Ishikawa (cell line): ENCODE results near the gene MAP3K1.

Experiments
- CEBPB ChIP-seq: IDR thresholded peaks from 2 replicates; pipeline ENCODE4 v1.6.1; 2012
- CREB1 ChIP-seq: IDR thresholded peaks from 2 replicates; pipeline ENCODE4 v1.6.1; 2012; ENCODE audit warnings: low read depth
- EGR1 ChIP-seq: IDR thresholded peaks from 2 replicates; pipeline ENCODE4 v1.6.1; 2012
- EP300 ChIP-seq: IDR thresholded peaks from 2 replicates; pipeline ENCODE4 v1.6.1; 2012; ENCODE audit warnings: borderline replicate concordance
- FOXM1 ChIP-seq: IDR thresholded peaks from 2 replicates; pipeline ENCODE4 v1.6.1; 2012; ENCODE audit warnings: low read depth, borderline replicate concordance
- MAX ChIP-seq: IDR thresholded peaks from 2 replicates; pipeline ENCODE4 v1.6.1; 2012
- NFIC ChIP-seq: IDR thresholded peaks from 2 replicates; pipeline ENCODE4 v1.6.1; 2012
- RAD21 ChIP-seq: IDR thresholded peaks from 2 replicates; pipeline ENCODE4 v1.6.1; 2012; ENCODE audit warnings: low read depth
- REST ChIP-seq: IDR thresholded peaks from 2 replicates; pipeline ENCODE4 v1.6.1; 2012; ENCODE audit warnings: low read depth, mild to moderate bottlenecking
- TAF1 ChIP-seq: IDR thresholded peaks from 2 replicates; pipeline ENCODE4 v1.6.1; 2012; ENCODE audit warnings: low read depth, mild to moderate bottlenecking
- TEAD4 ChIP-seq: IDR thresholded peaks from 2 replicates; pipeline ENCODE4 v1.6.1; 2012
- YY1 ChIP-seq: IDR thresholded peaks from 2 replicates; pipeline ENCODE4 v1.6.1; 2012; ENCODE audit warnings: low read depth
- ZBTB7A ChIP-seq: IDR thresholded peaks from 2 replicates; pipeline ENCODE4 v1.6.1; 2012; ENCODE audit warnings: low read depth
- TF ChIP-seq, protein P1 (sequence below): IDR thresholded peaks from 2 replicates; pipeline ENCODE4 v1.6.1; 2012

MAP3K1 gene

DNA sequence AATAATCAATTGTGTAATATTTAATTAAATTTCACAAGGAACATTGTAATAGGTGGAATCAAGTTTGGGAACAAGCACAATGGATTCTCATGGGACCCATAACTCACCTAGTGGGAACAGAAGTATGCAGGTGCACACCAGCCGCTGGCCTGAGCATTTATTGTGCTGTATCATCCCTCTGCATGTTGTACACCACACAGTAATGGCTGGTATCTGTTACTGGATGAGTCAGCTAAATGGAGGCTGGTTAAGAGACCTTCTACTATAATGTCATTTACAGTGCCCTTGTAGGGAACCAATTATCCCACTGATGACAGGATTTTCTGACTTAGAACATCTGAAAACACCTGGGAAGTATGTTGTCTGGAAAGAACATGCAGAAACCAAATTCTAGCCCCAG lies 3.2 kb upstream of the MAP3K1 start:
- no peak for TF ChIP-seq EGR1
- TF ChIP-seq REST: no peak
- no peak for TF ChIP-seq FOXM1

- TF ChIP-seq FOXM1 (no peak), TAF1 (no peak), CEBPB (no peak)
Measured at GRCh38 chr5:56813302-56813701, 2.0 kb upstream of the MAP3K1 start.

DNA sequence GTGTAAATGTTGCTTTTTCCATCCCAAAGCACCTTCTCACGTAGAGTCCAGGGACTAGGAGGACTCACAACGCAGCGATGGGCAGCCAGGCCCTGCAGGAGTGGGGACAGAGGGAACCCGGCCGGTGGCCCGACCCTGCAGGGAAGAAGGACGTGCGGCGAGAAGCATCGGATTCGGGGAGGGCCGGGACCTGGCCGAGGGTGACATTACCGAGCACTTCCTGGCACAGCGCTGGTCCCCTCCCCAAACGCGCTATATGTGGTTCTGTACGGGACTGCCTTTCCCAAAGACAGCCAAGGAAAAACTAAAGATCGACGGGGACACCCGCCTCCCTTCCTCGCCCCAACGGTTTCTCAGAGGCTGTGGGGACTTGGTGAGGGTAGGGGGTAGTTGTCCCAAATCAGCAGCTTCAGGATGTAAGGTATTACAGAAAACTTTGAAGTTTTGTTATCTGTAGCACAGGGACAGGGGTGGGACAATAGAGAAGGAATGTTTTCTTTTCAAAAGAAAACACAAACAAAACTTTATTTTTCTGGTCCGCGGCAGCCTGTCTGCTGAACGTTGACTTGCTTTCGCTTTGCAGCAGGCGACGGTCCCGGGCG lies 887 bp upstream of the MAP3K1 start:
- TF ChIP-seq TAF1 (no peak), RAD21 (no peak), EP300 (no peak), FOXM1 (no peak), CREB1 (no peak), CEBPB (no peak), ZBTB7A (no peak), TEAD4 (no peak)
- TF ChIP-seq, protein P1, sequence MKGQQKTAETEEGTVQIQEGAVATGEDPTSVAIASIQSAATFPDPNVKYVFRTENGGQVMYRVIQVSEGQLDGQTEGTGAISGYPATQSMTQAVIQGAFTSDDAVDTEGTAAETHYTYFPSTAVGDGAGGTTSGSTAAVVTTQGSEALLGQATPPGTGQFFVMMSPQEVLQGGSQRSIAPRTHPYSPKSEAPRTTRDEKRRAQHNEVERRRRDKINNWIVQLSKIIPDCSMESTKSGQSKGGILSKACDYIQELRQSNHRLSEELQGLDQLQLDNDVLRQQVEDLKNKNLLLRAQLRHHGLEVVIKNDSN: no peak

GRCh38 chr5:56815658-56816545 lies 553 bp downstream of the MAP3K1 start:
- TF ChIP-seq TEAD4: no peak
- 0 out of 2 replicates have a peak, but pooled peaks have one; percentile 7 for TF ChIP-seq MAX

DNA sequence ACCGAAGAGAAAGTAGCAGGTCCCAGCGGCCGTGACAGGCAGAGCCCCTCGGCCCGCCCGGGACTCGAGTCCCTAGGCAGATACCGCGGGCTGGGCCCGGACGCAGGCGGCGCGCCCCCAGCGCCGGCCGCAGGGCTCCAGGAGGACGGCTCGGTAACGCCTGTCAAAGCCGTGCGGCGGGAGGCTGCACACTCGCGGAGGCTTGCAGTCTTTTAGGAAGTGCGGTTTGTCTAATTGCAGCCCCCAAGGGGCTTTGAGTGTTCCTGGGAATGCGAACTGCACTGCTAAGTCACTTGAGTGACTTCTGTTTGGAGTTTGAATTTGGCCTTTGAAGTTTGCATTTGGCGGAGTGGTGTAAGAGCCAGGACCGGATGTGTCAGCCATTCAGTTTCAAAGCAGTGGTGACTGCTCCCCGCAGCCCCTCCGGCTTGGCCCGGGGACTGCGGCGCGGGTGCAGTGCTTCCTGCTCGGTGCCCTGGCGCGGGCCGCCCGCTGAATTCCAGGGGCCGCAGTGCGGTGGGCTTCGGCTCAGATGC lies 1.3 kb downstream of the MAP3K1 start:
- TF ChIP-seq ZBTB7A: 0 out of 2 replicates have a peak, but pooled peaks have one; percentile 37
- peak; percentile 57; the same call in 1 of the 2 replicates for TF ChIP-seq YY1
- no peak for TF ChIP-seq EGR1

GRCh38 chr5:56817263-56818014 lies 2.1 kb downstream of the MAP3K1 start:
- TF ChIP-seq TAF1 (no peak), CEBPB (no peak)

DNA sequence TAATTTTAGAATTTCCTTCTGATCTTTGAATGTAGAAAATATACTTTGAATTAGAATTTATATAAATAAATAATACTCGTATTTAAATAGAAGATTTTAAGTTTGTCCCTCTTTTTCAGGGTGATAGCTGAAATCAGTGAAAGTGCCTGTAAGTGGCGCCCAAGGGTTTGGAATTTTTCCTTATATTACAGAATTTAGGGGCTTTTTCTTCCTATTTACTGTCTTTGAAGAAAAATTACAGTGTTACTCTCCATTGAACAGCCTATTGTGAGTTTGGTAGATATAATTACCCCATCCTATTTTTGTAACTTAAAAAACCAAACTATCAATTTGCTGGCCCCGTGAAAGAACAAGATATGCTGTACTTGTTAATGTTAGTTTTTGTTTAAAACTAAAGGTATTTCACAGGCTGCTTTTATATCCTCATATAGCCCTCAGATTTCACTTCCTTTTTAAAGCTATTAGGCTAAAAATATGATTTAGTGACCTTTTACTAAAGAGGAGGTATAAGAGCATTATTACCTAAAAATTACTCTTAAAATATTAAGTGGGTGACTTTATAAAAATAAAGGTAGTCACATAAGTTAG lies 3.2 kb downstream of the MAP3K1 start:
- TF ChIP-seq TEAD4: no peak
- TF ChIP-seq TAF1: no peak
- no peak for TF ChIP-seq FOXM1
- TF ChIP-seq YY1: no peak
- no peak; the same call in 1 of the 2 replicates for TF ChIP-seq RAD21
- no peak for TF ChIP-seq NFIC
- no peak for TF ChIP-seq CREB1
- TF ChIP-seq, protein P1: no peak
